Measurements from ENCODE around the gene RAE1. TPM values are rescaled to one million over a fixed set of nuclear protein-coding genes. Genes with fewer than 3 reads are reported as not detected.

RAE1 gene
- total and polyA plus RNA-seq, 9 donors, result 13.9 to 46.1 (median 20.4) TPM

DNA sequence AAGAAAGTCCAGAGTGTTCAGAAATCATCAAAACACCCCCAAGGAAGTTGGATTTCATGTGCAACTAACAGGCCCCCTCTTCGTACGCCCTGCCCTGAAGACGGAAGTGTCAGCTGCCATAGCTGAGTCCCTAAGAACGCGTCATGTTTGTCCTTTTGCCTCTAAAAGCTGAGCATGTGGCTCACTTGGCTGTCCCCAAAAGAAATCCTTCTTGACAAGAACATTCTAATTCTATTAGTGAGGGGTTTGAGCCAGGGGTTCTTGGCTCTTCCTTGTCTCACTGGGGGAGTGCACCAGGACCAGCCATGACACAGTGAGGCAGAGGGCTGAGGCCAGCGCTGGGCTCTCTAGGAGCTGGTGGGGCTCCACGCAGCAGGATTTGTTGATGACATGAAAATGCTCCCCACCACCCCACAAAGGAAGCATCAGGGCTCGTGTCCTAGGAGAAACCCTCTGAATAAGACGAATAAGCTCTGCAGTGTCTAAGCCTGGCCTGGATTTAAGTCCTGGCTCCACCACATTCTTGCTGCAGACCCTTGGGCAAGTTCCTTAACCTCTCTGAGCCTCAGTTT, 41.4 kb upstream of the RAE1 start:
- no peak overlapping the region for H3K4me3 ChIP-seq
- DNase-seq, result no peak
- no peaks in the 10 kb centered on the region for H3K27me3 ChIP-seq
- intact Hi-C loops (cut with DNase I), result no loop called here
- no peaks in the 10 kb centered on the region for H3K36me3 ChIP-seq
- H3K9me3 ChIP-seq, result no peaks in the 10 kb centered on the region
- TF ChIP-seq EP300 (IDR thresholded peaks at IDR 0.05), result no peak
- no peak for TF ChIP-seq POLR2A (IDR thresholded peaks at IDR 0.05)
- no peak for TF ChIP-seq CTCF (IDR thresholded peaks at IDR 0.05)
- H3K4me1 ChIP-seq (ENCODE audit: insufficient read depth), result no peaks in the 10 kb centered on the region
- 78 to 82% (median 80%) methylated on average over 9 of the region's 9 CpGs for WGBS, 3 donors
- no peak overlapping the region for H3K27ac ChIP-seq

- H3K27ac ChIP-seq, result no peak overlapping the region
- H3K9me3 ChIP-seq, result no peaks in the 10 kb centered on the region
- H3K36me3 ChIP-seq, result no peaks in the 10 kb centered on the region
- intact Hi-C loops (cut with DNase I), result no loop called here
- 92 to 95% (median 92%) methylated on average over 11 of the region's 11 CpGs for WGBS, 3 donors
- TF ChIP-seq POLR2A (IDR thresholded peaks at IDR 0.05) (no peak), EP300 (IDR thresholded peaks at IDR 0.05) (no peak), CTCF (IDR thresholded peaks at IDR 0.05) (no peak)
- H3K27me3 ChIP-seq, result no peaks in the 10 kb centered on the region
- H3K4me1 ChIP-seq (ENCODE audit: insufficient read depth), result no peaks in the 10 kb centered on the region
- DNase-seq, result no peak
- no peak overlapping the region for H3K4me3 ChIP-seq
These were observed 40.1 kb upstream of the RAE1 start for GRCh38 chr20:57310821-57311514.

GRCh38 chr20:57312138-57312537, 38.9 kb upstream of the RAE1 start:
- intact Hi-C loops (cut with DNase I), result no loop called here
- WGBS, 3 donors, result 76 to 81% (median 80%) methylated on average over 6 of the region's 6 CpGs
- DNase-seq, result no peak

GRCh38 chr20:57313230-57313629, 37.8 kb upstream of the RAE1 start:
- DNase-seq, result no peak
- no peak overlapping the region for H3K27ac ChIP-seq
- H3K4me1 ChIP-seq (ENCODE audit: insufficient read depth), result no peaks in the 10 kb centered on the region
- H3K27me3 ChIP-seq, result no peaks in the 10 kb centered on the region
- TF ChIP-seq CTCF (IDR thresholded peaks at IDR 0.05) (no peak), EP300 (IDR thresholded peaks at IDR 0.05) (no peak), POLR2A (IDR thresholded peaks at IDR 0.05) (no peak)
- intact Hi-C loops (cut with DNase I), result no loop called here
- no peak overlapping the region for H3K4me3 ChIP-seq
- 56 to 66% (median 60%) methylated on average over 5 of the region's 5 CpGs for WGBS, 3 donors
- H3K9me3 ChIP-seq, result no peaks in the 10 kb centered on the region
- H3K36me3 ChIP-seq, result no peaks in the 10 kb centered on the region

More at GRCh38 chr20:57312138-57312537, 38.9 kb upstream of the RAE1 start:
- Histone ChIP-seq H3K27me3 (no peaks in the 10 kb centered on the region), H3K9me3 (no peaks in the 10 kb centered on the region), H3K4me1 (ENCODE audit: insufficient read depth) (no peaks in the 10 kb centered on the region), H3K4me3 (no peak overlapping the region), H3K36me3 (no peaks in the 10 kb centered on the region), H3K27ac (no peak overlapping the region)
- TF ChIP-seq EP300 (IDR thresholded peaks at IDR 0.05) (no peak), CTCF (IDR thresholded peaks at IDR 0.05) (no peak), POLR2A (IDR thresholded peaks at IDR 0.05) (no peak)
